HEK293 (cell line): ENCODE results near the gene CACNB2.

Source experiments
- CTCF ChIA-PET: fragments of 350-600 bp; formaldehyde crosslinking; extraction: SDS; loops from one replicate; lab custom pipeline; 2021; ENCODE audit warnings: antibody characterized with exemption; lab: Yijun Ruan, JAX
- POLR2A ChIA-PET: fragments of 300-600 bp; formaldehyde crosslinking; extraction: SDS; loops from one replicate; lab custom pipeline; 2020; ENCODE audit warnings: antibody characterized with exemption, inconsistent platforms; lab: Yijun Ruan, JAX
- H3K27ac ChIP-seq: fragments of 200-500 bp; sonication (Bioruptor generic); 2 replicates; pipeline ENCODE4 v1.5.1; 2014; ENCODE audit warnings: low read depth, low read length, control low read depth, inconsistent platforms; ENCODE audit errors: extremely low read depth
- H3K36me3 ChIP-seq, 2 experiments: fragments of 200-500 bp in 1 of 2; sonication (Bioruptor generic) in 1 of 2; 1 replicate in 1 of 2; 2 replicates in 1 of 2; pipeline ENCODE4 v1.5.1; 2014 to 2017; ENCODE audit warnings: inconsistent platforms in 2 of 2, low read length in 2 of 2; ENCODE audit not compliant: control insufficient read depth in 2 of 2, insufficient read depth in 1 of 2
- H3K4me1 ChIP-seq: fragments of 200-500 bp; sonication (Bioruptor generic); 2 replicates; pipeline ENCODE4 v1.5.1; 2014; ENCODE audit warnings: mild to moderate bottlenecking, low read length, inconsistent platforms; ENCODE audit not compliant: control insufficient read depth, insufficient read depth
- H3K4me3 ChIP-seq: 2 replicates; pipeline ENCODE4 v1.5.1; 2011; ENCODE audit warnings: low read depth, mild to moderate bottlenecking, control low read depth, low read length, moderate library complexity
- H3K9me3 ChIP-seq: fragments of 200-500 bp; sonication (Bioruptor generic); 2 replicates; pipeline ENCODE4 v1.5.1; 2014; ENCODE audit warnings: low read depth, low read length, inconsistent platforms; ENCODE audit not compliant: control insufficient read depth, insufficient read depth
- ELK4 ChIP-seq: IDR thresholded peaks from 2 replicates; pipeline ENCODE4 v1.6.1; 2011; ENCODE audit warnings: mild to moderate bottlenecking, low read depth, low read length, borderline replicate concordance
- GFI1B ChIP-seq: fragments of 450-650 bp; formaldehyde crosslinking; IDR thresholded peaks from 2 replicates; pipeline ENCODE4 v1.5.1; 2016; ENCODE audit warnings: missing biosample characterization, missing genetic modification characterization
- GLIS1 ChIP-seq: fragments of 450-650 bp; formaldehyde crosslinking; IDR thresholded peaks from 2 replicates; pipeline ENCODE4 v1.5.1; 2016; ENCODE audit warnings: missing biosample characterization, missing genetic modification characterization
- KLF17 ChIP-seq: fragments of 450-650 bp; formaldehyde crosslinking; IDR thresholded peaks from 2 replicates; pipeline ENCODE4 v1.5.1; 2016; ENCODE audit warnings: missing biosample characterization, missing genetic modification characterization
- REST ChIP-seq: fragments of 450-650 bp; formaldehyde crosslinking; IDR thresholded peaks from 2 replicates; pipeline ENCODE4 v1.5.1; 2016; ENCODE audit warnings: missing biosample characterization, missing genetic modification characterization
- YY2 ChIP-seq: fragments of 450-650 bp; formaldehyde crosslinking; IDR thresholded peaks from 2 replicates; pipeline ENCODE4 v1.5.1; 2016; ENCODE audit warnings: missing biosample characterization, missing genetic modification characterization
- ZIC2 ChIP-seq: fragments of 450-650 bp; formaldehyde crosslinking; IDR thresholded peaks from 2 replicates; pipeline ENCODE4 v1.5.1; 2016; ENCODE audit warnings: missing biosample characterization, missing genetic modification characterization
- ZNF16 ChIP-seq: fragments of 450-650 bp; formaldehyde crosslinking; IDR thresholded peaks from 2 replicates; pipeline ENCODE4 v1.5.1; 2016; ENCODE audit warnings: low read depth, missing biosample characterization, missing genetic modification characterization
- ZNF350 ChIP-seq: fragments of 450-650 bp; formaldehyde crosslinking; IDR thresholded peaks from 2 replicates; pipeline ENCODE4 v1.5.0; 2017; ENCODE audit warnings: missing biosample characterization, mild to moderate bottlenecking, missing genetic modification characterization
- ZNF354C ChIP-seq: fragments of 450-650 bp; formaldehyde crosslinking; IDR thresholded peaks from 2 replicates; pipeline ENCODE4 v1.5.1; 2016; ENCODE audit warnings: missing biosample characterization, missing genetic modification characterization, low read depth, borderline replicate concordance
- ZNF423 ChIP-seq: fragments of 450-650 bp; formaldehyde crosslinking; IDR thresholded peaks from 2 replicates; pipeline ENCODE4 v1.5.1; 2016; ENCODE audit warnings: missing biosample characterization, missing genetic modification characterization
- ZNF449 ChIP-seq: fragments of 450-650 bp; formaldehyde crosslinking; IDR thresholded peaks from 2 replicates; pipeline ENCODE4 v1.5.1; 2017; ENCODE audit warnings: missing biosample characterization, mild to moderate bottlenecking, missing genetic modification characterization, moderate library complexity
- ZNF521 ChIP-seq: fragments of 450-650 bp; formaldehyde crosslinking; IDR thresholded peaks from 2 replicates; pipeline ENCODE4 v1.5.1; 2017; ENCODE audit warnings: missing biosample characterization, mild to moderate bottlenecking, missing genetic modification characterization
- ZNF548 ChIP-seq: fragments of 450-650 bp; formaldehyde crosslinking; IDR thresholded peaks from 2 replicates; pipeline ENCODE4 v1.5.1; 2016; ENCODE audit warnings: missing biosample characterization, missing genetic modification characterization
- ZNF561 ChIP-seq: fragments of 450-650 bp; IDR thresholded peaks from 2 replicates; pipeline ENCODE4 v1.5.1; 2018; ENCODE audit warnings: missing biosample characterization, missing genetic modification characterization, borderline replicate concordance
- ZNF692 ChIP-seq: fragments of 450-650 bp; formaldehyde crosslinking; IDR thresholded peaks from 2 replicates; pipeline ENCODE4 v1.5.1; 2016; ENCODE audit warnings: missing biosample characterization, missing genetic modification characterization
- ZNF768 ChIP-seq: fragments of 450-650 bp; formaldehyde crosslinking; IDR thresholded peaks from 2 replicates; pipeline ENCODE4 v1.5.1; 2018; ENCODE audit warnings: missing biosample characterization, mild to moderate bottlenecking, missing genetic modification characterization
- ZSCAN4 ChIP-seq: fragments of 450-650 bp; formaldehyde crosslinking; IDR thresholded peaks from 2 replicates; pipeline ENCODE4 v1.5.1; 2017; ENCODE audit warnings: missing biosample characterization, missing genetic modification characterization

CACNB2 gene

GRCh38 chr10:18313626-18314025, 173.4 kb downstream of the CACNB2 start:
- Histone ChIP-seq H3K36me3 (no peaks in the 10 kb centered on the region), H3K4me3 (no peak overlapping the region), H3K4me1 (no peaks in the 10 kb centered on the region), H3K27ac (no peak overlapping the region), H3K9me3 (no peaks in the 10 kb centered on the region)
- no peak for TF ChIP-seq ZNF449 (tag by site-specific recombination)
- no peak for TF ChIP-seq ZNF768
- no peak for TF ChIP-seq GLIS1 (tag by site-specific recombination)
- no peak for TF ChIP-seq ZNF350 (tag by site-specific recombination)
- TF ChIP-seq ZNF423 = no peak
- TF ChIP-seq KLF17 (tag by site-specific recombination) = no peak
- TF ChIP-seq YY2 (tag by site-specific recombination) = no peak
- TF ChIP-seq ZNF548 (tag by site-specific recombination) = no peak
- no peak for TF ChIP-seq GFI1B (tag by site-specific recombination)
- TF ChIP-seq ZIC2 = no peak
- no peak for TF ChIP-seq ZNF354C (tag by site-specific recombination)
- TF ChIP-seq REST (tag by site-specific recombination) = no peak
- TF ChIP-seq ZNF692 (tag by site-specific recombination) = no peak
- TF ChIP-seq ELK4 = no peak
- TF ChIP-seq ZNF521 (tag by site-specific recombination) = no peak
- ChIA-PET CTCF (interaction anchor here (0.7 kb wide), 1 partner anchor 480 kb away, joined by 3 read pairs; no protein-coding TSS in a partner anchor), POLR2A (no interaction called here)

- Histone ChIP-seq H3K4me3 (no peak overlapping the region), H3K36me3 (no peaks in the 10 kb centered on the region), H3K4me1 (no peaks in the 10 kb centered on the region)
- POLR2A ChIA-PET = no interaction called here
- TF ChIP-seq ZNF561 (tag by site-specific recombination) (no peak), ZNF16 (tag by site-specific recombination) (no peak), ZSCAN4 (no peak)
- TF ChIP-seq, all 188 proteins: peak for 0
- Histone ChIP-seq H3K27ac (no peak overlapping the region), H3K9me3 (no peaks in the 10 kb centered on the region)
- CTCF ChIA-PET = interaction anchor here (1.5 kb wide), 1 partner anchor 7 kb away, joined by 3 read pairs; no protein-coding TSS in a partner anchor
Measured at GRCh38 chr10:18319628-18320027, 179.4 kb downstream of the CACNB2 start.
